ENCODE measurements around the gene INO80D. TPM values are rescaled to one million over a fixed set of nuclear protein-coding genes. Genes with fewer than 3 reads are reported as not detected.
"Not testable (repeated sequence)": the region's sequence is repeated elsewhere in the genome, so short reads cannot be mapped to it uniquely, and the experiment has no call there.

The INO80D gene
- total RNA-seq, 1 experiment from 2014 or later, result 20.2 TPM

GRCh38 chr2:206028101-206028500 lies 57.9 kb downstream of the INO80D start:
- TF ChIP-seq, protein P1, sequence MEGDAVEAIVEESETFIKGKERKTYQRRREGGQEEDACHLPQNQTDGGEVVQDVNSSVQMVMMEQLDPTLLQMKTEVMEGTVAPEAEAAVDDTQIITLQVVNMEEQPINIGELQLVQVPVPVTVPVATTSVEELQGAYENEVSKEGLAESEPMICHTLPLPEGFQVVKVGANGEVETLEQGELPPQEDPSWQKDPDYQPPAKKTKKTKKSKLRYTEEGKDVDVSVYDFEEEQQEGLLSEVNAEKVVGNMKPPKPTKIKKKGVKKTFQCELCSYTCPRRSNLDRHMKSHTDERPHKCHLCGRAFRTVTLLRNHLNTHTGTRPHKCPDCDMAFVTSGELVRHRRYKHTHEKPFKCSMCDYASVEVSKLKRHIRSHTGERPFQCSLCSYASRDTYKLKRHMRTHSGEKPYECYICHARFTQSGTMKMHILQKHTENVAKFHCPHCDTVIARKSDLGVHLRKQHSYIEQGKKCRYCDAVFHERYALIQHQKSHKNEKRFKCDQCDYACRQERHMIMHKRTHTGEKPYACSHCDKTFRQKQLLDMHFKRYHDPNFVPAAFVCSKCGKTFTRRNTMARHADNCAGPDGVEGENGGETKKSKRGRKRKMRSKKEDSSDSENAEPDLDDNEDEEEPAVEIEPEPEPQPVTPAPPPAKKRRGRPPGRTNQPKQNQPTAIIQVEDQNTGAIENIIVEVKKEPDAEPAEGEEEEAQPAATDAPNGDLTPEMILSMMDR (IDR thresholded peaks at IDR 0.05; ENCODE audit: unreplicated experiment), result no peak
- intact Hi-C loops (cut with micrococcal nuclease; ENCODE audit: unreplicated experiment), result loop anchor here (10.0 kb wide), 1 partner anchor 127 kb away; the partner anchor contains the start of genes EEF1B2 and NDUFS1
- DNase-seq, result no peak
- BruUV-seq (replicated peaks), result no TSS peak
- Mint-ChIP-seq H3K36me3 (ENCODE audit: insufficient read depth, unreplicated experiment) (peaks cover 9% of the 10 kb centered on the region), H3K9me3 (ENCODE audit: low read depth, unreplicated experiment) (no peaks in the 10 kb centered on the region), H3K27me3 (ENCODE audit: unreplicated experiment) (no peaks in the 10 kb centered on the region), H3K27ac (ENCODE audit: unreplicated experiment) (no peak overlapping the region), H3K4me3 (ENCODE audit: low read depth, unreplicated experiment) (no peak overlapping the region), H3K4me1 (ENCODE audit: low read depth, unreplicated experiment) (peaks cover 37% of the 10 kb centered on the region)
- CTCF ChIA-PET, result interaction anchor here (0.7 kb wide), 1 partner anchor 108 kb away, joined by 3 read pairs; no protein-coding TSS in a partner anchor

DNA sequence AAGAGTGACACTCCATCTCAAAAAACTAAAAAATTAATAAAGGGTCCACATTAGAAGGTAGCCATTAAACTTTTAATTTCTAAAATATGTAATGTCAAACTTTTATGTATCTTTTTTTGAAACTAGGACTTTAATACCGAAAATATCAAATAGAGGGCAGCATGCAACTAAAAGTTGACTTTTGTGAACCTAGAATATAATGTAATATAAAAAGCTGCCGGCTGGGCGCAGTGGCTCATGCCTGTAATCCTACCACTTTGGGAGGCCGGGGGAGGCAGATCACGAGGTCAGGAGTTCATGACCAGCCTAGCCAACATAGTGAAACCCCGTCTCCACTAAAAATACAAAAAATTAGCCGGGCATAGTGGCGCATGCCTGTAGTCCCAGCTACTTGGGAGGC lies 62.8 kb downstream of the INO80D start:
- Mint-ChIP-seq H3K4me1 (ENCODE audit: low read depth, unreplicated experiment) (no peaks in the 10 kb centered on the region), H3K27ac (ENCODE audit: unreplicated experiment) (no peak overlapping the region), H3K36me3 (ENCODE audit: insufficient read depth, unreplicated experiment) (no peaks in the 10 kb centered on the region), H3K9me3 (ENCODE audit: low read depth, unreplicated experiment) (no peaks in the 10 kb centered on the region), H3K27me3 (ENCODE audit: unreplicated experiment) (no peaks in the 10 kb centered on the region), H3K4me3 (ENCODE audit: low read depth, unreplicated experiment) (no peak overlapping the region)
- no TSS peak for BruUV-seq (replicated peaks)
- TF ChIP-seq, protein P1 (IDR thresholded peaks at IDR 0.05; ENCODE audit: unreplicated experiment), result no peak
- intact Hi-C loops (cut with micrococcal nuclease; ENCODE audit: unreplicated experiment), result loop anchor here (10.0 kb wide), 1 partner anchor 132 kb away; the partner anchor contains the start of genes EEF1B2 and NDUFS1
- CTCF ChIA-PET, result no interaction called here
- no peak for DNase-seq

DNA sequence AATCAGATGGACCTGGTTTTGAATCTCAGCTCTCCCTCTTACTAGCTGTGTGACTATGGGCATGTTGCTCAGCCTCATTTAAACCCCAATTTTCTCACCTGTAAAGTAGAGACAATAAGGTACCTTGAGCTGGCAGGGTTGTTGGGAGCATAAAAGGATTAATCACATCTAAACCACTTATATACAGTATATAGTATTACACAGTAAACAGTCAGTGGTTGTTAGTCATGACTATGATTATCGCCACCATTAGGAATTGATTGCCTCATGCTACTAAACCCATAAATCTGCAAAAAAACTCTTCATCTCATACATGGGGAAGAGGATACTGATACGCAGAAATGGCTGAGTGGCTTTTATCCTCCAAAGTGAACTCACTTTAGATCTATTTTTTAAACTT lies 65.8 kb downstream of the INO80D start:
- no peak for DNase-seq
- H3K27ac Mint-ChIP-seq (ENCODE audit: unreplicated experiment), result no peak overlapping the region
- no peaks in the 10 kb centered on the region for H3K36me3 Mint-ChIP-seq (ENCODE audit: insufficient read depth, unreplicated experiment)
- H3K27me3 Mint-ChIP-seq (ENCODE audit: unreplicated experiment), result no peaks in the 10 kb centered on the region
- BruUV-seq (replicated peaks), result no TSS peak
- intact Hi-C loops (cut with micrococcal nuclease; ENCODE audit: unreplicated experiment), result loop anchor here (10.0 kb wide), 1 partner anchor 135 kb away; the partner anchor contains the start of genes EEF1B2 and NDUFS1
- H3K4me1 Mint-ChIP-seq (ENCODE audit: low read depth, unreplicated experiment), result no peaks in the 10 kb centered on the region
- H3K4me3 Mint-ChIP-seq (ENCODE audit: low read depth, unreplicated experiment), result no peak overlapping the region
- CTCF ChIA-PET, result no interaction called here
- H3K9me3 Mint-ChIP-seq (ENCODE audit: low read depth, unreplicated experiment), result peaks cover 3% of the 10 kb centered on the region
- TF ChIP-seq, protein P1 (IDR thresholded peaks at IDR 0.05; ENCODE audit: unreplicated experiment), result no peak

GRCh38 chr2:206015746-206016145 lies 70.2 kb downstream of the INO80D start:
- CTCF ChIA-PET; H3K9me3 Mint-ChIP-seq (ENCODE audit: low read depth, unreplicated experiment); DNase-seq; BruUV-seq (replicated peaks); H3K27ac Mint-ChIP-seq (ENCODE audit: unreplicated experiment); H3K4me1 Mint-ChIP-seq (ENCODE audit: low read depth, unreplicated experiment); intact Hi-C loops (cut with micrococcal nuclease; ENCODE audit: unreplicated experiment); H3K27me3 Mint-ChIP-seq (ENCODE audit: unreplicated experiment); H3K36me3 Mint-ChIP-seq (ENCODE audit: insufficient read depth, unreplicated experiment); H3K4me3 Mint-ChIP-seq (ENCODE audit: low read depth, unreplicated experiment): not testable (repeated sequence)

DNA sequence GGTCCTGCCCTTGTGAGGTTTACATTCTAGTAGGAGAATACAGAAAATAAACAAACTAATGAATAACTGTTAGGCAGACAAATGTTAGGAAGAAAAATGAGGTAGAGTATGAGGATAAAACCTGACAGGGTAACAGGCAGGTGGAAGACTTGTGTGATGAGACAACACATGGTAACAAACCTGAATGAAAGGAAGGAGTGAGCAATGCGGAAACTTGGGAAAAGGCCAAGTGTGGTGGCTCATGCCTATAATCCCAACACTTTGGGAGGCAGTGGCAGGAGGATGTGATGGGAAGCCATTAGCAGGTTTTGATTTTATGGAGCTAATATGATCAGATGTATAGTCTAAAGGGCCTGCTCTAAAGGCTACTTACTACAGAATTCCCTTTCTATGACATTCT lies 74.2 kb downstream of the INO80D start:
- Mint-ChIP-seq H3K9me3 (ENCODE audit: low read depth, unreplicated experiment) (peaks cover 3% of the 10 kb centered on the region), H3K27ac (ENCODE audit: unreplicated experiment) (no peak overlapping the region), H3K36me3 (ENCODE audit: insufficient read depth, unreplicated experiment) (peaks cover 8% of the 10 kb centered on the region), H3K4me1 (ENCODE audit: low read depth, unreplicated experiment) (no peaks in the 10 kb centered on the region), H3K27me3 (ENCODE audit: unreplicated experiment) (no peaks in the 10 kb centered on the region), H3K4me3 (ENCODE audit: low read depth, unreplicated experiment) (no peak overlapping the region)
- no TSS peak for BruUV-seq (replicated peaks)
- CTCF ChIA-PET, result no interaction called here
- intact Hi-C loops (cut with micrococcal nuclease; ENCODE audit: unreplicated experiment), result no loop called here
- DNase-seq, result no peak
- TF ChIP-seq, protein P1 (IDR thresholded peaks at IDR 0.05; ENCODE audit: unreplicated experiment), result no peak
